ENCODE measurements around the gene SPATS2. TPM values are rescaled to one million over a fixed set of nuclear protein-coding genes. Genes with fewer than 3 reads are reported as not detected.
"Not testable (repeated sequence)": the region's sequence is repeated elsewhere in the genome, so short reads cannot be mapped to it uniquely, and the experiment has no call there.

SPATS2 gene
- total and polyA plus RNA-seq, 2 donors (not counting 1 experiment from before 2014, with no cell fraction given): 11.3 to 21.5 TPM

GRCh38 chr12:49432616-49433015 lies 65.4 kb downstream of the SPATS2 start:
- H3K4me2 ChIP-seq (replicated peaks; ENCODE audit: low read depth, low read length, poor library complexity, severe bottlenecking): no peak overlapping the region
- no peaks in the 10 kb centered on the region for H3K9me3 ChIP-seq (ENCODE audit: control extremely low read depth in 1 of 3, control insufficient read depth in 2 of 3, insufficient read depth in 1 of 3, low read length in 2 of 3)
- intact Hi-C loops (cut with micrococcal nuclease): no loop called here
- WGBS (ENCODE audit: insufficient coverage): no CpG with 5 or more reads among the region's 2 CpGs
- no peak overlapping the region for H3K27ac ChIP-seq (ENCODE audit: low read length in 2 of 2)
- H3K27me3 Mint-ChIP-seq: no peaks in the 10 kb centered on the region
- TF ChIP-seq, protein P1, sequence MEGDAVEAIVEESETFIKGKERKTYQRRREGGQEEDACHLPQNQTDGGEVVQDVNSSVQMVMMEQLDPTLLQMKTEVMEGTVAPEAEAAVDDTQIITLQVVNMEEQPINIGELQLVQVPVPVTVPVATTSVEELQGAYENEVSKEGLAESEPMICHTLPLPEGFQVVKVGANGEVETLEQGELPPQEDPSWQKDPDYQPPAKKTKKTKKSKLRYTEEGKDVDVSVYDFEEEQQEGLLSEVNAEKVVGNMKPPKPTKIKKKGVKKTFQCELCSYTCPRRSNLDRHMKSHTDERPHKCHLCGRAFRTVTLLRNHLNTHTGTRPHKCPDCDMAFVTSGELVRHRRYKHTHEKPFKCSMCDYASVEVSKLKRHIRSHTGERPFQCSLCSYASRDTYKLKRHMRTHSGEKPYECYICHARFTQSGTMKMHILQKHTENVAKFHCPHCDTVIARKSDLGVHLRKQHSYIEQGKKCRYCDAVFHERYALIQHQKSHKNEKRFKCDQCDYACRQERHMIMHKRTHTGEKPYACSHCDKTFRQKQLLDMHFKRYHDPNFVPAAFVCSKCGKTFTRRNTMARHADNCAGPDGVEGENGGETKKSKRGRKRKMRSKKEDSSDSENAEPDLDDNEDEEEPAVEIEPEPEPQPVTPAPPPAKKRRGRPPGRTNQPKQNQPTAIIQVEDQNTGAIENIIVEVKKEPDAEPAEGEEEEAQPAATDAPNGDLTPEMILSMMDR (IDR thresholded peaks at IDR 0.05): no peak
- no peak for TF ChIP-seq EZH2 (IDR thresholded peaks at IDR 0.05; ENCODE audit: borderline replicate concordance, insufficient read depth, low read depth, low read length, poor library complexity, severe bottlenecking)
- H4K20me1 ChIP-seq (ENCODE audit: control insufficient read depth, insufficient read depth, low read length, poor library complexity, severe bottlenecking): no peaks in the 10 kb centered on the region
- H2AFZ ChIP-seq (ENCODE audit: insufficient read depth, low read depth, low read length, poor library complexity, severe bottlenecking): no peak overlapping the region
- CTCF ChIA-PET: no interaction called here
- DNase-seq (no peak), ATAC-seq (ENCODE audit: low read depth) (no peak)
- no peaks in the 10 kb centered on the region for H3K36me3 ChIP-seq (replicated peaks in 1 of 2; ENCODE audit: control extremely low read depth in 1 of 2, control insufficient read depth in 1 of 2, extremely low read depth in 1 of 2, insufficient read depth in 2 of 2, low read length in 1 of 2)
- H3K9ac ChIP-seq (ENCODE audit: low read length): no peak overlapping the region
- peaks cover 5 to 9% of the 10 kb centered on the region in 2 donors for H3K4me1 ChIP-seq (ENCODE audit: control insufficient read depth in 2 of 2, insufficient read depth in 2 of 2, low read length in 2 of 2)
- H3K79me2 ChIP-seq (ENCODE audit: control insufficient read depth, insufficient read depth, low read length): peaks cover 5% of the 10 kb centered on the region
- no peak overlapping the region for H3K27ac Mint-ChIP-seq
- POLR2A ChIA-PET: no interaction called here
- no peaks in the 10 kb centered on the region for H3K9me3 Mint-ChIP-seq (ENCODE audit: insufficient read depth)
- peaks cover 23% of the 10 kb centered on the region for H3K4me1 Mint-ChIP-seq
- no peak overlapping the region for H3K4me3 ChIP-seq (ENCODE audit: control extremely low read depth in 1 of 5, extremely low read depth in 1 of 5, insufficient read depth in 1 of 5, low read depth in 2 of 5, low read length in 4 of 5)
- H3K27me3 ChIP-seq (replicated peaks in 1 of 4; ENCODE audit: control extremely low read depth in 1 of 4, control insufficient read depth in 3 of 4, insufficient read depth in 4 of 4, low read length in 3 of 4): no peaks in the 10 kb centered on the region
- no peak overlapping the region for H3K4me3 Mint-ChIP-seq

DNA sequence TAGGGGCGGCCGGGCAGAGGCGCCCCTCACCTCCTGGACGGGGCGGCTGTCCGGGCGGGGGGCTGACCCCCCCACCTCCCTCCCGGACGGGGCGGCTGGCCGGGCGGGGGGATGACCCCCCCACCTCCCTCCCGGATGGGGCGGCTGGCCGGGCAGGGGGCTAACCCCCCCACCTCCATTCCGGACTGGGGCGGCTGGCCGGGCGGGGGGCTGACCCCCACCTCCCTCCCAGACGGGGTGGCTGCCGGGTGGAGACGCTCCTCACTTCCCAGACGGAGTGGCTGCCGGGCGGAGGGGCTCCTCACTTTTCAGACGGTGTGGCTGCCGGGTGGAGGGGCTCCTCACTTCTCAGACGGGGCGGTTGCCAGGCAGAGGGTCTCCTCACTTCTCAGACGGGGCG lies 69.5 kb downstream of the SPATS2 start:
- not testable (repeated sequence) for H3K27ac Mint-ChIP-seq; H3K79me2 ChIP-seq (ENCODE audit: control insufficient read depth, insufficient read depth, low read length)

More for the DNA sequence above, 69.5 kb downstream of the SPATS2 start:
- no CpG with 5 or more reads among the region's 31 CpGs for WGBS (ENCODE audit: insufficient coverage)
- H3K4me1 ChIP-seq (ENCODE audit: control insufficient read depth in 2 of 2, insufficient read depth in 2 of 2, low read length in 2 of 2); H3K27me3 Mint-ChIP-seq; CTCF ChIA-PET; H3K27ac ChIP-seq (ENCODE audit: low read length in 2 of 2); H3K4me3 ChIP-seq (ENCODE audit: control extremely low read depth in 1 of 5, extremely low read depth in 1 of 5, insufficient read depth in 1 of 5, low read depth in 2 of 5, low read length in 4 of 5); DNase-seq; H3K9me3 Mint-ChIP-seq (ENCODE audit: insufficient read depth); H4K20me1 ChIP-seq (ENCODE audit: control insufficient read depth, insufficient read depth, low read length, poor library complexity, severe bottlenecking); H3K9ac ChIP-seq (ENCODE audit: low read length); H3K36me3 ChIP-seq (replicated peaks in 1 of 2; ENCODE audit: control extremely low read depth in 1 of 2, control insufficient read depth in 1 of 2, extremely low read depth in 1 of 2, insufficient read depth in 2 of 2, low read length in 1 of 2); H3K27me3 ChIP-seq (replicated peaks in 1 of 4; ENCODE audit: control extremely low read depth in 1 of 4, control insufficient read depth in 3 of 4, insufficient read depth in 4 of 4, low read length in 3 of 4); POLR2A ChIA-PET; intact Hi-C loops (cut with micrococcal nuclease); H3K4me3 Mint-ChIP-seq; H3K4me2 ChIP-seq (replicated peaks; ENCODE audit: low read depth, low read length, poor library complexity, severe bottlenecking); ATAC-seq (ENCODE audit: low read depth); H3K9me3 ChIP-seq (ENCODE audit: control extremely low read depth in 1 of 3, control insufficient read depth in 2 of 3, insufficient read depth in 1 of 3, low read length in 2 of 3); H2AFZ ChIP-seq (ENCODE audit: insufficient read depth, low read depth, low read length, poor library complexity, severe bottlenecking): not testable (repeated sequence)
- peaks cover 10% of the 10 kb centered on the region for H3K4me1 Mint-ChIP-seq
